ENCODE data around the gene COL23A1. TPM values are rescaled to one million over a fixed set of nuclear protein-coding genes. Genes with fewer than 3 reads are reported as not detected.

COL23A1 gene
- total RNA-seq, 2 donors from 2014 or later = 0.14 to 0.20 TPM

GRCh38 chr5:178301641-178302040 lies 288.6 kb downstream of the COL23A1 start:
- DNase-seq (ENCODE audit: low spot score in 2 of 2) = no peak
- H3K27ac Mint-ChIP-seq = no peak overlapping the region
- no peaks in the 10 kb centered on the region for H3K9me3 Mint-ChIP-seq
- no peak for ATAC-seq
- H3K36me3 Mint-ChIP-seq = no peaks in the 10 kb centered on the region

DNA sequence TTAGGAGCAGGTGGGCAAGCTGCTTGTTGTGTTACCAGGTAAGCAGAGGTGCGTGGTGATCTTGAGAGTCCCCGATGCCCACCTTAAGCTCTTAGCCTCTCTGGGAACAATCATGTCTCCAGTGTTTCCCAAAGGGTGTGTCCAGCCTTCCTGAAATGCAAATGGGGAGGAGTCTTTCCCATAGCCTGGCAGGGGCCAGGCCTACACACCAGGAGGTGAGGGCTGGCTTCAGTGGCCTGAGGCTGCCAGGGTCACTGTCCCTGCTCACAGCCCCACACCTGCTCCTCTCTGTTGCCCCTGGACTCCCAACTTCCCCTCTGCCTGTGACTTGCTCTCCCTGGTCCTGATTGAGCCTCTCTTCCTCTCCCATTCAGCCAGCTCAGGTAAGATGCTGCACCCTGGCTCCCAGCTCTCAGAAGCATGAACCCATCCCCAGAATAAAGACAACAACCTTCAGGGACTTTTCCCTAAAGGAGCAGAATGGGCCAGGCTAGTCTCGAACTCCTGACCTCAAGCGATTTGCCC lies 291.8 kb downstream of the COL23A1 start:
- Mint-ChIP-seq H3K27ac (no peak overlapping the region), H3K36me3 (no peaks in the 10 kb centered on the region), H3K9me3 (peaks cover 0 to 6% of the 10 kb centered on the region in 2 donors)
- no peak for ATAC-seq
- no peak for DNase-seq (ENCODE audit: low spot score in 2 of 2)

DNA sequence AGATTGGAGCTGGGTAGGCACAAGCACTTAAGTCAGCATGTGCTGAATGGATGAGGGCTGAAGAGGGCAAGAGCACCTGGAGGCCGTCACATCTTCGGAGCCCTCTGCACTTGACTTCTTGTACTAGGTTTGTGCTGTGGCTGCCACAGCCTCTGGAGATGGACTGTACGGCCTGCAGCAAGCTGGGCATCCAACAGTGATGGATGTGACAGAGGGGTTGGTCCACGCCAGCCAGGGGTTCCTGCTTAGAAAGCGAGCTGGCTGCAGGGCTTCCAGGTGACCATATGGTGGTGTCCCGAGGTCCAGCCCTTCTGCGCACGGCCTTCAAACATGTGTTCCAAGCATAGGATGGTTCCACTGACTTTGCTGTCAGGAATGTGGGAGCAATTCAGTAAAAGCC lies 292.4 kb downstream of the COL23A1 start:
- Mint-ChIP-seq H3K27ac (no peak overlapping the region), H3K9me3 (peaks cover 0 to 6% of the 10 kb centered on the region in 2 donors), H3K36me3 (no peaks in the 10 kb centered on the region)
- DNase-seq (ENCODE audit: low spot score in 2 of 2) = no peak
- no peak for ATAC-seq

- H3K9me3 Mint-ChIP-seq = peaks cover 0 to 6% of the 10 kb centered on the region in 2 donors
- no peak for ATAC-seq
- no peak for DNase-seq (ENCODE audit: low spot score in 2 of 2)
- H3K36me3 Mint-ChIP-seq = no peaks in the 10 kb centered on the region
- no peak overlapping the region for H3K27ac Mint-ChIP-seq
Measured at GRCh38 chr5:178296066-178296465, 294.1 kb downstream of the COL23A1 start.

- DNase-seq (ENCODE audit: low spot score in 2 of 2) (no peak), ATAC-seq (no peak)
- Mint-ChIP-seq H3K27ac (no peak overlapping the region), H3K9me3 (peaks cover 0 to 6% of the 10 kb centered on the region in 2 donors), H3K36me3 (no peaks in the 10 kb centered on the region)
Measured at GRCh38 chr5:178295589-178295988, 294.6 kb downstream of the COL23A1 start.

DNA sequence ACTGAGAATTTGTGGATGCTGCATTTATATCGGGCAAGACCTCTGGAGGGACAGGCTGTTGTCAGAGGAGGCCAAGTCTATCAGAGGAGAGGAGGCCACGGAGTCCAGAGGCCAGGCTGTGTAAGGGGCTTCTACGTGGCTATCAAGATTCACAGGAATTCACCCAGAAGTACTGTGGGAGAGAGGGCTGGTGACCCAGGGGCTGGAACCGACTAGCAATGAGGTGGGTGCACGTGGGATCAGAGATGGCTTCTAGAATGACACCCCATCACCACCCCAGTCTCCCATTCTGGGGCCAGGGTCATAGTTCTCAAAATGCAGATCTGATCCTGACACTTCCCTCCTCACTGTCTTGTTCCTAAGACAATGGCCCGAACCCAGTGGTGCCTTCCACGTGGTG lies 296.4 kb downstream of the COL23A1 start:
- DNase-seq (ENCODE audit: low spot score in 2 of 2) (no peak), ATAC-seq (no peak)
- Mint-ChIP-seq H3K9me3 (peaks cover 0 to 6% of the 10 kb centered on the region in 2 donors), H3K27ac (peak overlapping the region in 1 of 2 donors; percentile 31), H3K36me3 (no peaks in the 10 kb centered on the region)

DNA sequence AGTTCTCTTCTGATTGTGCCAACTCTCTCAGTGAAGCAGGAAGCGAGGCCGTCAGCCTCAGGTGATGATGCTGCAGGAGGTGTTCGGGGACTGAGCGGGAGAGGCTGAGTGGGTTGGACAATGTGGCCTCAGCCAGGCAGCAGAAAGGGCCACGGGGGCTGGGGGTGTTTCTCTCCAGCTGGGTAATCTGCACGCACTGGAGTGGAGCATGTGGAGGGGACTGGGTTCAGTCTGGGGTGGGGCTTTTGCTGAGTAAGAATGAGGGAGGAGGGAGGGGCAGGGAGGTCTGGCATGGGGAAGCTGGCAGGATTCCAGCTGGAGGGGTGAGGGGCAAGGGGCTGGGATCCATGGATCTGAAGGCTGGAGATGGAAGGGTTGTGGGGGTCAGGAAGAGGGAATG lies 296.8 kb downstream of the COL23A1 start:
- H3K27ac Mint-ChIP-seq = peak overlapping the region in 1 of 2 donors; percentile 31
- no peak for ATAC-seq
- no peaks in the 10 kb centered on the region for H3K36me3 Mint-ChIP-seq
- peaks cover 0 to 6% of the 10 kb centered on the region in 2 donors for H3K9me3 Mint-ChIP-seq
- DNase-seq (ENCODE audit: low spot score in 2 of 2) = no peak

GRCh38 chr5:178292826-178293205 lies 297.4 kb downstream of the COL23A1 start:
- DNase-seq (ENCODE audit: low spot score in 2 of 2) = no peak
- Mint-ChIP-seq H3K27ac (peak overlapping the region in 1 of 2 donors; percentile 31), H3K36me3 (no peaks in the 10 kb centered on the region), H3K9me3 (peaks cover 0 to 6% of the 10 kb centered on the region in 2 donors)
- ATAC-seq = no peak

- ATAC-seq (no peak), DNase-seq (ENCODE audit: low spot score in 2 of 2) (no peak)
- peaks cover 0 to 6% of the 10 kb centered on the region in 2 donors for H3K9me3 Mint-ChIP-seq
- H3K36me3 Mint-ChIP-seq = no peaks in the 10 kb centered on the region
- H3K27ac Mint-ChIP-seq = peak overlapping the region in 1 of 2 donors; percentile 31
Measured at GRCh38 chr5:178291969-178292825, 298.0 kb downstream of the COL23A1 start.

- Mint-ChIP-seq H3K9me3 (peaks cover 0 to 6% of the 10 kb centered on the region in 2 donors), H3K36me3 (no peaks in the 10 kb centered on the region), H3K27ac (no peak overlapping the region)
- DNase-seq (ENCODE audit: low spot score in 2 of 2) (no peak), ATAC-seq (no peak)
Measured at GRCh38 chr5:178291161-178291561, 299.0 kb downstream of the COL23A1 start.

GRCh38 chr5:178290376-178290775 lies 299.8 kb downstream of the COL23A1 start:
- no peak for DNase-seq (ENCODE audit: low spot score in 2 of 2)
- ATAC-seq = no peak
- Mint-ChIP-seq H3K9me3 (peaks cover 0 to 1% of the 10 kb centered on the region in 2 donors), H3K27ac (no peak overlapping the region), H3K36me3 (no peaks in the 10 kb centered on the region)

DNA sequence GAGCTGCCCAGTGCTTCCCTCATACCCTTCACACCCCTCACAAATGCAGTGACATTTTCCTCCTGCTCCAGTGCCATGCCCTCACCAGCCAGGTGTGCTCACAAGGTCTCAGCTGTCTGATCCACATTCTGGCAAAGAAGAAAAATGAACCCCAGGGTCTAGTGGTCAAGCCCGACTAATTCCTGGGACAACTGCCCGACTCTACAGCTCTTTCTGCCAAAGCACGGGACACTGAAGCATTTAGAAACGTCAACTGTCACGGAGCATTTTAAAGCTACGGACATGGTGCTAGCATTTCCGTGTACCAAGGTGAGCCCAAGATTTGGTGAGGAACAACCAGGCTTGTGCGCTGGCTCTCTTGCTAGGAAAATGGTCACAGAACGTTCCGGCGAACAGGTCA lies 300.8 kb downstream of the COL23A1 start:
- ATAC-seq = no peak
- H3K9me3 Mint-ChIP-seq = no peaks in the 10 kb centered on the region
- H3K27ac Mint-ChIP-seq = no peak overlapping the region
- DNase-seq (ENCODE audit: low spot score in 2 of 2) = no peak
- no peaks in the 10 kb centered on the region for H3K36me3 Mint-ChIP-seq

- DNase-seq (ENCODE audit: low spot score in 2 of 2) (no peak), ATAC-seq (no peak)
- Mint-ChIP-seq H3K36me3 (peaks cover 4 to 5% of the 10 kb centered on the region in 2 donors), H3K9me3 (peaks cover 4 to 5% of the 10 kb centered on the region in 2 donors), H3K27ac (no peak overlapping the region)
Measured at GRCh38 chr5:178288401-178289368, 301.5 kb downstream of the COL23A1 start.

- ATAC-seq = no peak
- DNase-seq (ENCODE audit: low spot score in 2 of 2) = no peak
- Mint-ChIP-seq H3K36me3 (peaks cover 10 to 12% of the 10 kb centered on the region in 2 donors), H3K9me3 (peaks cover 9 to 11% of the 10 kb centered on the region in 2 donors), H3K27ac (no peak overlapping the region)
Measured at GRCh38 chr5:178287791-178288105, 302.4 kb downstream of the COL23A1 start.

GRCh38 chr5:178287091-178287790 lies 303.0 kb downstream of the COL23A1 start:
- ATAC-seq = no peak
- no peak overlapping the region for H3K27ac Mint-ChIP-seq

More at GRCh38 chr5:178287091-178287790, 303.0 kb downstream of the COL23A1 start:
- Mint-ChIP-seq H3K9me3 (peaks cover 9 to 11% of the 10 kb centered on the region in 2 donors), H3K36me3 (peaks cover 10 to 12% of the 10 kb centered on the region in 2 donors)
- no peak for DNase-seq (ENCODE audit: low spot score in 2 of 2)

Measured in activated naive CD4-positive, alpha-beta T cell treated with anti-CD3 and anti-CD28 coated beads, Interleukin-2, amount 50 U/mL, for 72 hours (primary cell).